ENCODE data around the gene TMEM185B. TPM values are rescaled to one million over a fixed set of nuclear protein-coding genes. Genes with fewer than 3 reads are reported as not detected.
"Not testable (repeated sequence)": the region's sequence is repeated elsewhere in the genome, so short reads cannot be mapped to it uniquely, and the experiment has no call there.

The TMEM185B gene
- polyA plus RNA-seq, 4 donors: 2.0 to 28.3 (median 6.9) TPM

DNA sequence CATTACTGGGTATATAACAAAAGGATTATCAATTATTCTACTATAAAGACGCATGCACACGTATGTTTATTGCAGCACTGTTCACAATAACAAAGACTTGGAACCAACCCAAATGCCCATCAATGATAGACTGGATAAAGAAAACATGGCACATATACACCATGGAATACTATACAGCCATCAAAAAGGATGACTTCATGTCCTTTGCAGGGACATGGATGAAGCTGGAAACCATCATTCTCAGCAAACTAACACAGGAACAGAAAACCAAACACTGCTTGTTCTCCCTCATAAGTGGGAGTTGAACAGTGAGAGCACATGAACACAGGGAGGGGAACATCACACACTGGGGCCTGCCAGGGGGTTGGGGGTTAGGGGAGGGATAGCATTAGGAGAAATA, 12.0 kb upstream of the TMEM185B start:
- H3K36me3 ChIP-seq (ENCODE audit: control insufficient read depth in 3 of 3, insufficient read depth in 2 of 3, low read depth in 1 of 3, low read length in 3 of 3); FAIRE-seq; H3K4me3 ChIP-seq (ENCODE audit: low read depth in 1 of 3, low read length in 3 of 3); H3K27ac ChIP-seq (ENCODE audit: low read depth in 1 of 3, low read length in 2 of 3); DNase-seq; H3K27me3 ChIP-seq (ENCODE audit: control insufficient read depth in 3 of 3, insufficient read depth in 3 of 3, low read length in 3 of 3); H3K9me3 ChIP-seq (ENCODE audit: control insufficient read depth in 2 of 2, insufficient read depth in 1 of 2, low read depth in 1 of 2, low read length in 1 of 2): not testable (repeated sequence)
- peaks cover 0 to 50% (median 8%) of the 10 kb centered on the region in 3 donors for H3K4me1 ChIP-seq (ENCODE audit: control insufficient read depth in 3 of 3, insufficient read depth in 2 of 3, low read depth in 1 of 3, low read length in 2 of 3)
- WGBS, 3 donors: 76 to 94% (median 90%) methylated on average over 2 of the region's 2 CpGs

GRCh38 chr2:120233292-120233691, 10.1 kb upstream of the TMEM185B start:
- Histone ChIP-seq H3K4me3 (ENCODE audit: low read depth in 1 of 3, low read length in 3 of 3) (no peak overlapping the region), H3K27ac (ENCODE audit: low read depth in 1 of 3, low read length in 2 of 3) (peak overlapping the region; percentile 95 to 96 (median 96)), H3K9me3 (ENCODE audit: control insufficient read depth in 2 of 2, insufficient read depth in 1 of 2, low read depth in 1 of 2, low read length in 1 of 2) (no peaks in the 10 kb centered on the region), H3K27me3 (ENCODE audit: control insufficient read depth in 3 of 3, insufficient read depth in 3 of 3, low read length in 3 of 3) (no peaks in the 10 kb centered on the region), H3K36me3 (ENCODE audit: control insufficient read depth in 3 of 3, insufficient read depth in 2 of 3, low read depth in 1 of 3, low read length in 3 of 3) (peaks cover 0 to 3% (median 0%) of the 10 kb centered on the region in 3 donors), H3K4me1 (ENCODE audit: control insufficient read depth in 3 of 3, insufficient read depth in 2 of 3, low read depth in 1 of 3, low read length in 2 of 3) (peaks cover 0 to 38% (median 2%) of the 10 kb centered on the region in 3 donors)
- DNase-seq: no peak
- WGBS, 3 donors: 89 to 93% (median 91%) methylated on average over 5 of the region's 5 CpGs
- FAIRE-seq: no peak

GRCh38 chr2:120231974-120232635, 8.9 kb upstream of the TMEM185B start:
- 10 to 17% (median 12%) methylated on average over 15 of the region's 15 CpGs for WGBS, 3 donors
- Histone ChIP-seq H3K27me3 (ENCODE audit: control insufficient read depth in 3 of 3, insufficient read depth in 3 of 3, low read length in 3 of 3) (no peaks in the 10 kb centered on the region), H3K4me3 (ENCODE audit: low read depth in 1 of 3, low read length in 3 of 3) (peak overlapping the region; percentile 32 to 62 (median 39)), H3K36me3 (ENCODE audit: control insufficient read depth in 3 of 3, insufficient read depth in 2 of 3, low read depth in 1 of 3, low read length in 3 of 3) (no peaks in the 10 kb centered on the region), H3K9me3 (ENCODE audit: control insufficient read depth in 2 of 2, insufficient read depth in 1 of 2, low read depth in 1 of 2, low read length in 1 of 2) (no peaks in the 10 kb centered on the region), H3K27ac (ENCODE audit: low read depth in 1 of 3, low read length in 2 of 3) (peak overlapping the region; percentile 95 to 96 (median 96)), H3K4me1 (ENCODE audit: control insufficient read depth in 3 of 3, insufficient read depth in 2 of 3, low read depth in 1 of 3, low read length in 2 of 3) (peaks cover 0 to 32% (median 2%) of the 10 kb centered on the region in 3 donors)
- FAIRE-seq (no peak), DNase-seq (peak; percentile 84 to 91)

- no peaks in the 10 kb centered on the region for H3K9me3 ChIP-seq (ENCODE audit: control insufficient read depth in 2 of 2, insufficient read depth in 1 of 2, low read depth in 1 of 2, low read length in 1 of 2)
- H3K36me3 ChIP-seq (ENCODE audit: control insufficient read depth in 3 of 3, insufficient read depth in 2 of 3, low read depth in 1 of 3, low read length in 3 of 3): no peaks in the 10 kb centered on the region
- peak overlapping the region in 2 of 3 donors; percentile 39 to 62 for H3K4me3 ChIP-seq (ENCODE audit: low read depth in 1 of 3, low read length in 3 of 3)
- no peaks in the 10 kb centered on the region for H3K27me3 ChIP-seq (ENCODE audit: control insufficient read depth in 3 of 3, insufficient read depth in 3 of 3, low read length in 3 of 3)
- FAIRE-seq (no peak), DNase-seq (no peak)
- peaks cover 0 to 32% (median 2%) of the 10 kb centered on the region in 3 donors for H3K4me1 ChIP-seq (ENCODE audit: control insufficient read depth in 3 of 3, insufficient read depth in 2 of 3, low read depth in 1 of 3, low read length in 2 of 3)
- 35 to 62% (median 49%) methylated on average over 4 of the region's 4 CpGs for WGBS, 3 donors
- H3K27ac ChIP-seq (ENCODE audit: low read depth in 1 of 3, low read length in 2 of 3): peak overlapping the region; percentile 95 to 96 (median 96)
Observed at GRCh38 chr2:120231564-120231973, 8.4 kb upstream of the TMEM185B start.

DNA sequence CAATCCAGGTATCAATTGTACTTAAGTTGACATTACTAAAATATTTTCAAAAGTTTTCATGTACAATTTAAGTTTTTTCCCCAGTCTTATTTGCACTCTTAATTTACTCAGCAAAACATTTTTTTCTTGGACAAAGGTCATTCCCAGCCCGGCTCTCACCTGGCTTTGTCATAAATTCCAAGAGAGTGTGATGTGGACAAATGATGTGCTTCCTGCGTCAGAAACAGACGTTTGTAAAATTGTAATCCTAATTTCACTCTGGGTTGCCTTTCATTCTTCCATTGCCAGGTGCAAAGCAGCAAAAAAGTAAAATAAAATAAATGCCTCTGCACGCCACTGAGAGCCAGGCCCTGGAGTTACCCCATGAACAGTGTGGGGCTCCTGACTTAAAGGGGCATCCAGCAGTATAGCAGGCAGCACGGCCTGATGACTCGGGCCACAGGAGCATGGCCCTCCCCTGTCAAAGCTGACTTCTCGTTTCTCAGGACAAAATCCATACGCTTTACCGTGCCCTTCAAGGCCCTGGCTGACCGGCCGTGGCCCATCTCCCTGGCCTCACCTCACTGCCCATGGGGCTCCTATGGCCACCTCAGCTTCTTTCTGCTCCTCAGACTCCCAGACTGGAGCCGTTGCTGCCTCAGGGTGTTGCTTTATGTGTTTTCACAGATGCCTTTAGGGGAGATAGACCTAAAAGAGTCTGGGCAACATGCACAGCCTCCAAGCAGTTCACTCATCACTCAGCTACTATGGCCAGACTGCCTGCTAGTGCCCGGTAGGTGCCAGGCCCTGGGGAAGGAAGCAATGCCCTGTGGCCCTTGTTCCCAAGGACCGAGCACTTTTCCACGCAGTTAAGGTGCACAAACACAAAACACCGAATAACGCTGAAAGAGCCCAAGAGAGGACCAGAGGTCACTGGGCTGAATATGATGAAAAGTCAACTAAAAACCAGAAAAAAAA, 7.6 kb upstream of the TMEM185B start:
- Histone ChIP-seq H3K9me3 (ENCODE audit: control insufficient read depth in 2 of 2, insufficient read depth in 1 of 2, low read depth in 1 of 2, low read length in 1 of 2) (no peaks in the 10 kb centered on the region), H3K27me3 (ENCODE audit: control insufficient read depth in 3 of 3, insufficient read depth in 3 of 3, low read length in 3 of 3) (no peaks in the 10 kb centered on the region), H3K4me3 (ENCODE audit: low read depth in 1 of 3, low read length in 3 of 3) (peak overlapping the region in 2 of 3 donors; percentile 39 to 62), H3K4me1 (ENCODE audit: control insufficient read depth in 3 of 3, insufficient read depth in 2 of 3, low read depth in 1 of 3, low read length in 2 of 3) (peaks cover 0 to 32% (median 2%) of the 10 kb centered on the region in 3 donors), H3K36me3 (ENCODE audit: control insufficient read depth in 3 of 3, insufficient read depth in 2 of 3, low read depth in 1 of 3, low read length in 3 of 3) (no peaks in the 10 kb centered on the region), H3K27ac (ENCODE audit: low read depth in 1 of 3, low read length in 2 of 3) (peak overlapping the region; percentile 95 to 96 (median 96))
- DNase-seq (peak; percentile 80 to 88), FAIRE-seq (no peak)
- WGBS, 3 donors: 40 to 64% (median 43%) methylated on average over 17 of the region's 17 CpGs

- 86 to 93% (median 91%) methylated on average over 10 of the region's 10 CpGs for WGBS, 3 donors
Observed at GRCh38 chr2:120229341-120229740, 6.1 kb upstream of the TMEM185B start.

GRCh38 chr2:120228503-120228902, 5.3 kb upstream of the TMEM185B start:
- Histone ChIP-seq H3K27ac (ENCODE audit: low read depth in 1 of 3, low read length in 2 of 3) (no peak overlapping the region), H3K27me3 (ENCODE audit: control insufficient read depth in 3 of 3, insufficient read depth in 3 of 3, low read length in 3 of 3) (no peaks in the 10 kb centered on the region), H3K4me3 (ENCODE audit: low read depth in 1 of 3, low read length in 3 of 3) (no peak overlapping the region), H3K4me1 (ENCODE audit: control insufficient read depth in 3 of 3, insufficient read depth in 2 of 3, low read depth in 1 of 3, low read length in 2 of 3) (peaks cover 0 to 42% (median 2%) of the 10 kb centered on the region in 3 donors), H3K9me3 (ENCODE audit: control insufficient read depth in 2 of 2, insufficient read depth in 1 of 2, low read depth in 1 of 2, low read length in 1 of 2) (no peaks in the 10 kb centered on the region), H3K36me3 (ENCODE audit: control insufficient read depth in 3 of 3, insufficient read depth in 2 of 3, low read depth in 1 of 3, low read length in 3 of 3) (no peaks in the 10 kb centered on the region)
- WGBS, 3 donors: 66 to 73% (median 68%) methylated on average over 5 of the region's 5 CpGs
- no peak for FAIRE-seq
- no peak for DNase-seq

More at GRCh38 chr2:120229341-120229740, 6.1 kb upstream of the TMEM185B start:
- Histone ChIP-seq H3K27me3 (ENCODE audit: control insufficient read depth in 3 of 3, insufficient read depth in 3 of 3, low read length in 3 of 3) (no peaks in the 10 kb centered on the region), H3K4me1 (ENCODE audit: control insufficient read depth in 3 of 3, insufficient read depth in 2 of 3, low read depth in 1 of 3, low read length in 2 of 3) (peaks cover 0 to 35% (median 2%) of the 10 kb centered on the region in 3 donors), H3K27ac (ENCODE audit: low read depth in 1 of 3, low read length in 2 of 3) (no peak overlapping the region), H3K4me3 (ENCODE audit: low read depth in 1 of 3, low read length in 3 of 3) (no peak overlapping the region), H3K9me3 (ENCODE audit: control insufficient read depth in 2 of 2, insufficient read depth in 1 of 2, low read depth in 1 of 2, low read length in 1 of 2) (no peaks in the 10 kb centered on the region), H3K36me3 (ENCODE audit: control insufficient read depth in 3 of 3, insufficient read depth in 2 of 3, low read depth in 1 of 3, low read length in 3 of 3) (no peaks in the 10 kb centered on the region)
- FAIRE-seq (no peak), DNase-seq (no peak)

All from small intestine (tissue), 7 donors.